Endodermal cell (in vitro differentiated cells): ENCODE results near the gene B4GALT6. TPM values are rescaled to one million over a fixed set of nuclear protein-coding genes. Genes with fewer than 3 reads are reported as not detected.

Experiments
- DNase-seq: peaks from one replicate; pipeline ENCODE4 v3.0.0-alpha.2; 2017
- H3K27ac ChIP-seq: 2 replicates; pipeline ENCODE4 v1.5.1; 2013; ENCODE audit warnings: mild to moderate bottlenecking, low read depth, low read length, moderate library complexity
- H3K27me3 ChIP-seq: 2 replicates; pipeline ENCODE4 v1.6.1; 2013; ENCODE audit warnings: mild to moderate bottlenecking, low read length, moderate library complexity; ENCODE audit not compliant: insufficient read depth, control insufficient read depth, poor library complexity, severe bottlenecking
- H3K36me3 ChIP-seq: 2 replicates; pipeline ENCODE4 v1.7.0; 2013; ENCODE audit warnings: mild to moderate bottlenecking, low read length, moderate library complexity; ENCODE audit not compliant: control insufficient read depth, insufficient read depth
- H3K4me1 ChIP-seq: one replicate; pipeline ENCODE4 v1.7.0; 2013; ENCODE audit warnings: low read length; ENCODE audit not compliant: control insufficient read depth, insufficient read depth
- H3K4me3 ChIP-seq: 2 replicates; pipeline ENCODE4 v1.5.1; 2013; ENCODE audit warnings: mild to moderate bottlenecking, low read length, moderate library complexity
- H3K9ac ChIP-seq: 2 replicates; pipeline ENCODE4 v1.6.1; 2013; ENCODE audit warnings: mild to moderate bottlenecking, low read length, moderate library complexity; ENCODE audit not compliant: poor library complexity, severe bottlenecking; ENCODE audit errors: extremely low read depth
- H3K9me3 ChIP-seq: 2 replicates; pipeline ENCODE4 v1.6.1; 2013; ENCODE audit warnings: mild to moderate bottlenecking, low read length, moderate library complexity; ENCODE audit not compliant: control insufficient read depth
- H3K27ac Mint-ChIP-seq: 2 replicates; pipeline ENCODE4 v1.8.0; 2020; ENCODE audit warnings: mixed read lengths
- H3K27me3 Mint-ChIP-seq: 2 replicates; pipeline ENCODE4 v1.8.0; 2021; ENCODE audit warnings: mild to moderate bottlenecking, mixed read lengths; ENCODE audit not compliant: insufficient read depth
- H3K36me3 Mint-ChIP-seq: 2 replicates; pipeline ENCODE4 v1.8.0; 2020; ENCODE audit warnings: low read depth, mixed read lengths
- H3K4me1 Mint-ChIP-seq: 2 replicates; pipeline ENCODE4 v1.8.0; 2020; ENCODE audit warnings: mixed read lengths
- H3K4me3 Mint-ChIP-seq: 2 replicates; pipeline ENCODE4 v1.8.0; 2020; ENCODE audit warnings: mild to moderate bottlenecking, moderate library complexity, mixed read lengths
- H3K9me3 Mint-ChIP-seq: 2 replicates; pipeline ENCODE4 v1.8.0; 2020; ENCODE audit warnings: mild to moderate bottlenecking, mixed read lengths
- WGBS, 2 experiments: methylation state at CpG; one replicate each; pipeline versions ENCODE4 v1.1.5 to v1.1.7; 2013; ENCODE audit warnings: missing lambda C conversion rate in 2 of 2, mixed read lengths in 1 of 2; ENCODE audit not compliant: insufficient coverage in 1 of 2, insufficient read length in 1 of 2; 5-methylcytosine and 5-hydroxymethylcytosine counted together
- total RNA-seq, 2 donors: library from RNA; stranded (reverse); fragmentation: NEBNext Ultra II Directional in 1 of 2; extraction: Animal tissue kit (Norgen Biotek cat#: 25700) in 1 of 2; gene quantifications; 2 replicates in 1 of 2; 3 replicates in 1 of 2; pipeline ENCODE4 v1.2.1, GENCODE V29; 2021
- TF ChIP-seq, protein P1 (sequence below): fragments of 200-600 bp; sonication (generic); conservative IDR thresholded peaks from 2 replicates; pipeline ENCODE4 v1.5.0; 2021; ENCODE audit warnings: antibody characterized with exemption, mild to moderate bottlenecking

The B4GALT6 gene
- total RNA-seq, 2 donors from 2014 or later, result 47.7 to 48.4 TPM

DNA sequence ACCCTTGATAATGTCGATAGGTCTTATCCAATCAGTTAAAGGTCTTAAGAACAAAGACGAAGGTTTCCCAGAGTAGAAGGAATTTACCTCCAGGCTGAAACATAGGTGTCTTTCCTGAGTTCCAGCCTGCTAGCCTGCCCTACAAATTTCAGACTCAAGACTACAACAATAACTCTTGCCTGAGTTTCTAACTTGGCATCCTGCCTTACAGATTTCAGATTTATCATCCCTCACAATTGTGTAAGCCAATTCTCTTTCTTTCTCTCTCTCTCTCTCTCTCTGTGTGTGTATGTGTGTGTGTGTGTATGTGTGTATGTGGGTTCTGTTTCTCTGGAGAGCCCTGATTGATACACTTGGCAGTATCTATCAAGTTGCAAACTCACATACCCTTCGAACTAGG, 37.2 kb upstream of the B4GALT6 start:
- no peak overlapping the region for H3K27ac Mint-ChIP-seq
- H3K27me3 Mint-ChIP-seq, result no peaks in the 10 kb centered on the region

DNA sequence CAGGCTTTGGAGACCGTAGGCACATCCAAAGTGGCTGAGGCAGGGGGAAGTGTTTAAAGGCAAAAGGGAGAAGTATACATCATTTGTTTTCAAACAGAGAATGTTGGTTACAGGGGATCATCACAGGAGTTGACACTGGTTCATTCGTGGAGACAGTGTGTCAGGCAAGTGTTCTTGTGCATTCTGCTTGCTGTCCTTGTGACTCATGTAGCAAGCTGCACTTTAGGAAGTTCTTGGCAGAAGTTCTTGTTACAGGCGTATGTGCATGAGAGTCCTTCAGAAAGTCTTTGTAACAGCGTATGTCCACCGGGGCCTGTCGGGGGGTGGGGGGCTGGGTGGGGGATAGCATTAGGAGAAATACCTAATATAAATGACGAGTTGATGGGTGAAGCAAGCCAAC, 36.5 kb upstream of the B4GALT6 start:
- Mint-ChIP-seq H3K9me3 (peaks cover 19% of the 10 kb centered on the region), H3K36me3 (peaks cover 11% of the 10 kb centered on the region), H3K27ac (no peak overlapping the region), H3K4me3 (no peak overlapping the region), H3K27me3 (no peaks in the 10 kb centered on the region), H3K4me1 (peaks cover 3% of the 10 kb centered on the region)
- no peak overlapping the region for H3K27ac ChIP-seq
- H3K4me3 ChIP-seq, result no peak overlapping the region
- no peak for DNase-seq
- no peaks in the 10 kb centered on the region for H3K4me1 ChIP-seq
- TF ChIP-seq, protein P1, sequence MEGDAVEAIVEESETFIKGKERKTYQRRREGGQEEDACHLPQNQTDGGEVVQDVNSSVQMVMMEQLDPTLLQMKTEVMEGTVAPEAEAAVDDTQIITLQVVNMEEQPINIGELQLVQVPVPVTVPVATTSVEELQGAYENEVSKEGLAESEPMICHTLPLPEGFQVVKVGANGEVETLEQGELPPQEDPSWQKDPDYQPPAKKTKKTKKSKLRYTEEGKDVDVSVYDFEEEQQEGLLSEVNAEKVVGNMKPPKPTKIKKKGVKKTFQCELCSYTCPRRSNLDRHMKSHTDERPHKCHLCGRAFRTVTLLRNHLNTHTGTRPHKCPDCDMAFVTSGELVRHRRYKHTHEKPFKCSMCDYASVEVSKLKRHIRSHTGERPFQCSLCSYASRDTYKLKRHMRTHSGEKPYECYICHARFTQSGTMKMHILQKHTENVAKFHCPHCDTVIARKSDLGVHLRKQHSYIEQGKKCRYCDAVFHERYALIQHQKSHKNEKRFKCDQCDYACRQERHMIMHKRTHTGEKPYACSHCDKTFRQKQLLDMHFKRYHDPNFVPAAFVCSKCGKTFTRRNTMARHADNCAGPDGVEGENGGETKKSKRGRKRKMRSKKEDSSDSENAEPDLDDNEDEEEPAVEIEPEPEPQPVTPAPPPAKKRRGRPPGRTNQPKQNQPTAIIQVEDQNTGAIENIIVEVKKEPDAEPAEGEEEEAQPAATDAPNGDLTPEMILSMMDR, result no peak
- H3K9me3 ChIP-seq, result peaks cover 21% of the 10 kb centered on the region
- H3K27me3 ChIP-seq, result no peaks in the 10 kb centered on the region
- H3K9ac ChIP-seq, result no peak overlapping the region
- WGBS, 2 experiments, result 87 to 88% methylated on average over 6 to 7 of the region's 7 CpGs
- no peaks in the 10 kb centered on the region for H3K36me3 ChIP-seq

More for the DNA sequence above, 37.2 kb upstream of the B4GALT6 start:
- TF ChIP-seq, protein P1, result no peak
- DNase-seq, result no peak
- no peak overlapping the region for H3K27ac ChIP-seq
- H3K4me1 ChIP-seq, result no peaks in the 10 kb centered on the region
- no peak overlapping the region for H3K9ac ChIP-seq
- H3K36me3 ChIP-seq, result no peaks in the 10 kb centered on the region
- Mint-ChIP-seq H3K4me3 (no peak overlapping the region), H3K4me1 (peaks cover 3% of the 10 kb centered on the region), H3K9me3 (peaks cover 19% of the 10 kb centered on the region), H3K36me3 (peaks cover 11% of the 10 kb centered on the region)
- H3K27me3 ChIP-seq, result no peaks in the 10 kb centered on the region
- H3K4me3 ChIP-seq, result no peak overlapping the region
- H3K9me3 ChIP-seq, result peaks cover 21% of the 10 kb centered on the region
- 90 to 93% methylated on average over 2 to 3 of the region's 3 CpGs for WGBS, 2 experiments

DNA sequence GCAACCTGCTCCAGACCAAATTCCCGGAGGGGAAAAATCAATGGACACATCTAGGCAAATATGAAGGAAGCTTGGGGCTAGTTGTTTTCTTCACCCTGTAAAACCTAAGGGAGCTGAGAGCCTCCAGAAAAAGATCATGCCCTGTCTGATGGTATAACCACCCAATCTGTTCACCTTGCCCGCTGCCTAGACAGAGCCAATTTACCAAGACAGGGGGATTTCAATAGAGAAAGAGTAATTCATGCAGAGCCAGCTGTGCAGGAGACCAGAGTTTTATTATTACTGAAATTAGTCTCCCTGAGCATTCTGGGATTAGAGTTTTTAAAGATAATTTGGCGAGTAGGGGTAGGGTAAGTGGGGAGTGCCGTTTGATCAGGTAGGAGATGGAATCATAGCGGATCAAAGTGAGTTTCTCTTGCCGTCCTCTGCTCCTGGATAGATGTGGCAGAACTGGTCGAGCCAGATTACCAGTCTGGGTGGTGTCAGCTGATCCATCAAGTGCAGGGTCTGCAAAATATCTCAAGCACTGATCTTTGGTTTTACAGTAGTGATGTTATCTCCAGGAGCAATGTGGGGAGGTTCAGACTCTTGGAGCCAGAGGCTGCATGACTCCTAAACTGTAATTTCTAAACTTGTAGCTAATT, 35.1 kb upstream of the B4GALT6 start:
- Mint-ChIP-seq H3K36me3 (peaks cover 11% of the 10 kb centered on the region), H3K27ac (no peak overlapping the region), H3K9me3 (peaks cover 19% of the 10 kb centered on the region), H3K4me3 (no peak overlapping the region), H3K27me3 (no peaks in the 10 kb centered on the region), H3K4me1 (peaks cover 3% of the 10 kb centered on the region)
- Histone ChIP-seq H3K27ac (no peak overlapping the region), H3K4me1 (no peaks in the 10 kb centered on the region), H3K4me3 (no peak overlapping the region), H3K9ac (no peak overlapping the region), H3K9me3 (peaks cover 21% of the 10 kb centered on the region), H3K36me3 (no peaks in the 10 kb centered on the region), H3K27me3 (no peaks in the 10 kb centered on the region)
- DNase-seq, result no peak
- TF ChIP-seq, protein P1, result no peak
- WGBS, 2 experiments, result 90 to 97% methylated on average over 6 to 7 of the region's 7 CpGs
